Fibroblast of skin of scalp (primary cell): ENCODE measurements around the gene VEGFB. TPM values are rescaled to one million over a fixed set of nuclear protein-coding genes. Genes with fewer than 3 reads are reported as not detected.

Source experiments
- DNase-seq: peaks from one replicate; pipeline ENCODE4 v3.0.0-alpha.2; 2013
- polyA plus RNA-seq, 2 experiments: library from polyadenylated mRNA; unstranded; fragments of 120-200 nt; gene quantifications; one replicate each; pipeline ENCODE4 v1.2.1, GENCODE V29; 2013; ENCODE audit not compliant: insufficient read length in 2 of 2

VEGFB gene
- 86.4 TPM for polyA plus RNA-seq (2013, experiment 1 of 2; ENCODE audit: insufficient read length)
- 78.9 TPM for polyA plus RNA-seq (2013, experiment 2 of 2; ENCODE audit: insufficient read length)

DNA sequence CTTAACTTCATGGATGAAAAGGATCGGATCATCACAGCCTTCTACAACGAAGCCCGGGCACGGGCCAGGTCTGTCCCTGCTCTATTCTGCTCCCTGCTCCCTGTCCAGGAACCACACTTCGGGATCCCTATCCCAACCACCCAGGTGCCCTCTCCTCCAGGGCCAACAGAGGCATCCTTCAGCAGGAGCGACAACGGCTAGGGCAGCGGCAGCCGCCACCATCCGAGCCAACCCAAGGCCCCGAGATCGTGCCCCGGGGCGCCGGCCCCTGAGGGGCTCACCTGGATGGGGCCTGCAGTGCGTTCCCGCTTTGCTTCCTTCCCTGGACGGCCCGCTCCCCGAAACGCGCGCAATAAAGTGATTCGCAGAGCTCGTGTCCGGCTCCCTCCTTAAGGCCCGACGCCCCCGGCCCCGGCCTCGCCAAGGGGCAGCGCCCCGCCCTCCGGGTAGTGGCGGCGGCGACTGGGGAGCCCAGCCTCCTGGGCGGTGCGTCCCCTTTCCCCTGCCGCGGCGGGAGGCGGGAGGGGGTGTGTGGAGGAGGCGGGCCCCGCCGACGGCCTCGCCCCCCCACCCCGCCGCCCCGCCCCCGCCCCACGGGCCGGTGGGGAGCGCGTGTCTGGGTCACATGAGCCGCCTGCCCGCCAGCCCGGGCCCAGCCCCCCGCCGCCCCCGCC lies at the start of gene VEGFB:
Gene VEGFB, plus strand, starts transcription at position 672 of the 674 bp plus-strand sequence. CDS start 250 bp downstream, outside the sequence.
- DNase-seq = peak; percentile 66

DNA sequence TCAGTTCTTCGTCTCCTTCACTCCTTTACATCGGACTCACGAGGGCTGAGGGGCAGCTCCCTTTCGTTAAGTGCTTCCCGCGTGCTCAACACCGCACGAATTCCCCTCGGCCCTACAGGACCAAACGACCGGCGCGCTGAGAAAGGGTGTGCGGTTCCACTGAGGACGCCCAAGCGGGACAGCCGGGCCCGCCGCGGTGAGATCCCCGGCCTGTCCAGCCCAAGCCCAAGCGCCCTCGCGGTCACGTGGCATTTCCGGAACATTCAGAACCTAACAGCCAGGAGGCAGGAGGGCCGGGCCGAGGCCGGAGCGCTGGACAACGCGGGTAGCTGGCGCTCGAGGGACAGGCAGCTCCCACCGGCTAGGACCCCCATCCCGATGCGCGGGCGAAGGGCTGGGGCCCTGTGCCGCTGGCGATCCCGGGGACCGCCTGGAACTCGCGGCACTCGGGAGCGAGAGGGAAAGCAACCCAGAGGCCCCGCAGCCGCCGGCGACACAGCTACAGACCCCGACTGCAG lies 49.1 kb upstream of the VEGFB start:
- DNase-seq = peak; percentile 83

GRCh38 chr11:64185693-64186491 lies 48.5 kb upstream of the VEGFB start, which contains the start of gene STIP1:
TSS of gene STIP1 (plus strand) at chr11:64186171. CDS start at chr11:64186262, 91 bp downstream.
- DNase-seq = peak; percentile 100

GRCh38 chr11:64186492-64187165 lies 47.8 kb upstream of the VEGFB start:
- no peak for DNase-seq

GRCh38 chr11:64192434-64192833 lies 42.0 kb upstream of the VEGFB start:
- no peak for DNase-seq

GRCh38 chr11:64196626-64197025 lies 37.8 kb upstream of the VEGFB start:
- DNase-seq = no peak

DNA sequence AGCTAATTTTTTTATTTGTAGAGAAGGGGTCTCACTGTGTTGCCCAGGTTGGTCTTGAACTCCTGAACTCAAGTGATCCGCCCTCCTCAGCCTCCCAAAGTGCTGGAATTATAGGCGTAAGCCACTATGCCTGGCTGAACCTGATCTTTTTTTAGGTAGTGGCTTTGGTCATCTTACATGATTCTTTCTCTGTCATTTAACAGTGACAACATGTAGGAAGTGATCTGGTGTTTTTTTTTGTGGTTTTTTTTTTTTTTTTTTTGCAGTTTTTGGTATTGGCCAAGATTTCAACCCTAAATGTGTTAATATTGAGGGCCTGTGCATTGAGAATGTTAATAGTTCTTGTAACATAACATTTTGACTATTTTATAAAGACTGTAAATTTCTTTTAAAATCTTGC lies 35.9 kb upstream of the VEGFB start:
- no peak for DNase-seq

DNA sequence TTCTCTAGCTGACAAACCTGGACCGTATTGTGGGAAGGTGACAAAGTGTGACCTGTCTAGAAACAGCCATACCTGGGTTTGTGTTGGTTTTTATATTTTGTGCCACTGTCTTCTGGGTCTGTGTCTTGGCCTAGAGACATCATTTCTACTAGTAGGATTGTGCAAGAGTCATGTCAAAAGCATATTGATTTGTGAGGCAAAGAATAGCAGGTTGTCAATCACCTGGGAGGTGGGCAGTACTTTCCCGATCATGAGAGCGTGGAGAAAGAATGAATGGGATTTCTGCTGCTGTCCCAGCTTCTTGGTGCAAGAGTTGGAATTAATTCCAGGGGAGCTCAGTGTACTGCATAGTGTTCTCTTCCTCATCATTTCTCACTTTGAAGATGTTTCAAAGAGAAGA lies 32.8 kb upstream of the VEGFB start:
- no peak for DNase-seq

- no peak for DNase-seq
Measured at GRCh38 chr11:64202992-64203391, 31.4 kb upstream of the VEGFB start.

DNA sequence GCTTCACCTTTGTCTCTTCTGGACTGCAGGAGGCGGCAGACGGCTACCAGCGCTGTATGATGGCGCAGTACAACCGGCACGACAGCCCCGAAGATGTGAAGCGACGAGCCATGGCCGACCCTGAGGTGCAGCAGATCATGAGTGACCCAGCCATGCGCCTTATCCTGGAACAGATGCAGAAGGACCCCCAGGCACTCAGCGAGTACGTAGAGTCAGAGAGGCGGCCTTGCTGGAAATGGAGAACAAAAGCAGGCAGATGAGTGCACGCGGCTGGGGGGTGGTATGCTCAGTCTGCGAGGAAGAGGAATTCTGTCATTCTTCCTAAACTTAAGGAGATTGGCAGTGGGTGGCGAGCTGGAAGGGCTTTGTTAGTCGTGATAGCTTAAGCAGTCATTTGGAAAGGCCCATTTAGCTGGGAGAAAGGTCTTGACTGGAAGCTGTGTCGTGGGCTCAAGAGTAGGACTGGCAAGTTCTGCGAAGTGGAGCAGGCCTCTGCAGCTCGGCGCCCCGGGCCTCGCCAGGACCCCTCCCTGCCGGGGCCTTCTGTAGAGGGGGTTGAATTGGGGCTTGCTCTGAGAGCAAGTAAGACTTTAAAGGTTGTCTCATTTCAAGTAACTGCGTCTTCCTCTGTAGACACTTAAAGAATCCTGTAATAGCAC lies 30.8 kb upstream of the VEGFB start:
- DNase-seq = no peak

DNA sequence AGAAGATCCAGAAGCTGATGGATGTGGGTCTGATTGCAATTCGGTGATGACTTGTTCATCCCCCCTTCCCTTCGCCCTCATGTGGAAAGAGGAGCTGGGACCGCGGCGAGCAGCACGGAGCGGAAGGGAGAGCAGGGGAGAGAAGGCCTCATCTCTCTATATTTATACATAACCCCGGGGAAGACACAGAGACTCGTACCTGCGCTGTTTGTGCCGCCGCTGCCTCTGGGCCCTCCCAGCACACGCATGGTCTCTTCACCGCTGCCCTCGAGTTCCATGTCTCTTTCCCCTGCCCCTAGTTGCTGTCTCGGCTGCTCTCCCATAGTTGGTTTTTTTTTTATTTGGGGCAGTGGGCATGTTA lies 30.3 kb upstream of the VEGFB start:
- DNase-seq = no peak

DNA sequence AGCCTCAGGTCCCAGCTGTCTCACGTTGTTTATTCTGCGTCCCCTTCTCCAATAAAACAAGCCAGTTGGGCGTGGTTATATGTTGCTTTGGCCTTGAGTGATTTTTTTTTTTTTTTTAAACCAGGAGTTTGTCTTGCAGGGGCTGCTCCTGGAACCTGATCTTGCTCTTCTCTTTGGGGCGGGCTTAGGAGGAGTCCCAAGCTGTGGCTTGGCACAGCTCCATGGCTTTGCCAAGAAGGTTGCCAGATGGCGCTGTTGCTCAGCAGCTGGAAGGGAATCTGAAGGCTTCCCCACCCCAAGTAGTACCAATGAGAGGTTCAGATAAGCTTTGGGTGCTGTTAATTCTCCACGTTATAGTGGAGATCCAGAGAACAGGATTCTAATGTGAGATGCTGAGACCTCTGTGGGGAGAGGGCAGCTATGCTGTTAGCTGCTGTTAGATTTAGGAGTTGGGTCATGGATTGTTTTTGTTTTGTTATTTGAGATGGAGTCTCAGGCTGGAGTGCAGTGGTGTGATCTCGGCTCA lies 29.9 kb upstream of the VEGFB start:
- peak; percentile 95 for DNase-seq

GRCh38 chr11:64206457-64207255 lies 27.7 kb upstream of the VEGFB start, which contains the start of gene FERMT3:
TSS of gene FERMT3 (plus strand) at chr11:64206721. CDS start at chr11:64207365, 644 bp downstream.
- DNase-seq = no peak

GRCh38 chr11:64207256-64208085 lies 26.9 kb upstream of the VEGFB start:
- peak; percentile 82 for DNase-seq

GRCh38 chr11:64208086-64208795 lies 26.1 kb upstream of the VEGFB start:
- no peak for DNase-seq

- no peak for DNase-seq
Measured at GRCh38 chr11:64208796-64209562, 25.4 kb upstream of the VEGFB start.

DNA sequence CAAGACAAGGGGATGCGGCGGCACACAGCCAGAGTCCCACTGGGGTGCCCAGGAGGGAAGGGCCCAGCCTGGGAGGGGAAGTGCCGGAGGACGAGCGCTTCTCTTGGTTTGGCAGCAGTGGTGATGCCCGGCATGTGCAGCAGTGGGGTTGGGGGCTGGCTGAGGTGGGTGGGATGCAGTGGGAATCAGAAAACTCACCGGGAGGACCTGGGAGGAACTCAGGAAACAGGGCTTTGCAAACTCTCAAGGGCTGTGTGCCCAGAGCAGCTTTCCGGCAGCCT lies 24.9 kb upstream of the VEGFB start:
- DNase-seq = no peak

- DNase-seq = no peak
Measured at GRCh38 chr11:64210301-64211020, 23.9 kb upstream of the VEGFB start.
